ENCODE measurements around the gene STAG1.

GRCh38 chr3:136733317-136733833, 18.8 kb downstream of the STAG1 start:
- no peak for TF ChIP-seq POLR2AphosphoS5 (IDR thresholded peaks at IDR 0.05; ENCODE audit: low read depth, low read length)
- no peak for TF ChIP-seq CTCF (IDR thresholded peaks at IDR 0.05)
- no peak for TF ChIP-seq REST (IDR thresholded peaks at IDR 0.05; ENCODE audit: insufficient read depth in 1 of 2, low read depth in 2 of 2, low read length in 1 of 2)
- TF ChIP-seq TCF7L2 (IDR thresholded peaks at IDR 0.05; ENCODE audit: low read depth, low read length): no peak
- no peak for TF ChIP-seq SIN3A (IDR thresholded peaks at IDR 0.05; ENCODE audit: borderline replicate concordance, insufficient read depth, low read depth, low read length)

Data from Panc1 (cell line).